Superior temporal gyrus (tissue), 1 donor: ENCODE results near the gene ADAM33.

Experiments
- DNase-seq: peaks from one replicate; pipeline ENCODE4 v3.0.0-alpha.2; 2016; ENCODE audit errors: extremely low spot score

ADAM33 gene

DNA sequence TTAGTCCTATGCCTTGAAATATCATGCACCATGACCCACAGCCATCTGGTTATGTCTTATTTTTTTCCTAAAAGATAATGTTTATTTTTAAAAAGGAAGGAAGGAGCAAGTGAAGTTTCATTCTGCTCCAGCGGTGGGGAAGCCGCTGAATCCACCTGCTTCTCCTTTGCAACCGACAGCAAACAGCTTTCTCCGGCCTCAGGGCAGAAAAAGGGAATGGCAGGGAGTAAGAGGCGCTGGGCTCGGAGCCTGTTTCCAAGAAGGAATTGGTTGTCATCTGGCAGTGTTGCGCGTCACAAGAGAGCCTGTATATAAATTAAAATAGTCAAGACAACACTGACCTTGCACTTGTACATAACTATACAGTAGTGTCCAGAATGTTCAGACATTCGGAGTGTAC lies 32.9 kb downstream of the ADAM33 start:
- DNase-seq: no peak

- DNase-seq: peak; percentile 63
Observed at GRCh38 chr20:3647473-3647872, 34.3 kb downstream of the ADAM33 start.

GRCh38 chr20:3646651-3647050 lies 35.2 kb downstream of the ADAM33 start:
- no peak for DNase-seq

- DNase-seq: no peak
Observed at GRCh38 chr20:3646067-3646440, 35.8 kb downstream of the ADAM33 start.

DNA sequence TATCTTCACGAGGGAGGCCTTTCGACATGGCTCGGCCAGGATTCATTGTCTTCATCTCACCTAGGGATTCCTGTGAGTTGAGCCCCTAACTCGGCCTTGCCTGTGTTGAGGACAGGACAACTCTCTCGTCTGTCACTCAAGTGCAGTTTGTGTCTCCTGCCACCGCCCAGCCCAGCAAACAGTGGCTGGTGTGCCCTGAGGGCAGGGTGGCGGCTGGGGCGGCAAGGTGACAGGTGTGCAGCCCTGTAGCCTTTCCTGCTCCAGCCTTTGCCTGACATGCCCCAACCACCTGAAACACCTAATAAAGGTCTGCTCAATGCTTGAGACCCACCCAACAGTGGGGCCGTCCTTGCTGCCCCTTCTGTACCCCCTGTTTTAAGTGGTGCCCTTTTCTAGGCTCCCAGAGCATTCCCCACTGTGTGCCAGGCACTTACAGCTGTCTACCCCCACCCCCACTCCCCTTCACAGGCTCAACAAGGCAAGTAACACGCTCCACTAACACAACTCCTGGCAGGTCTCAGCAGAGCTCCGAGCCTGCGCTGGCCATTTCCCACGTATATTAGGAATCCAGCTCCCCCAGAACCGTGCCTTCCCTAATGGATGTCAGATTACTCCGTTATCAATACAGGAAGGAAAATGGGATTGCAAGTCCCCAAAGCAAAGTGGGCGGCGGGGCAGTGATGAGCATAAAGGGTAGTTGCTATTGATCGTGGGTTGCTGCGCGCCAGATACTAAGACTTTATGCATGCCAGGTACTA lies 36.3 kb downstream of the ADAM33 start:
- DNase-seq: no peak

GRCh38 chr20:3640259-3640658 lies 41.6 kb downstream of the ADAM33 start:
- DNase-seq: no peak

DNA sequence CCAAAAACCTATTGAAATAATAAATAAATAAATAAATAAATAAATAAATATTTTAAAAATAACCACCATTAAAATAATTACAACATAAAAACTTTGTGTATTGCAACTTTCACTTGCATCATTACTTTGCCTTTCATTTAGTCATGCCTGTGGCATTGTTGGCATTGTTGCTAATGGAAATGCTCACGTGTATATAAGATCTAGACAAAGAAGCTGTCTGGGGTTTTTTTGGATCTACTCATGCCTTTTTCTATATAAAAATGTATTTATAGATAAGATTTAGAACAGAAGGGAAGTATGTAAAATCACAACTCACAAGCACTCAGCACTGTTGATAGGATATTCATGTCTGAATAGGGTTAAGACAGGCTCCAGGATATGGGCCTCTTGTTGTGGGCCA lies 46.5 kb downstream of the ADAM33 start:
- no peak for DNase-seq

GRCh38 chr20:3633913-3634478 lies 47.8 kb downstream of the ADAM33 start:
- no peak for DNase-seq

DNA sequence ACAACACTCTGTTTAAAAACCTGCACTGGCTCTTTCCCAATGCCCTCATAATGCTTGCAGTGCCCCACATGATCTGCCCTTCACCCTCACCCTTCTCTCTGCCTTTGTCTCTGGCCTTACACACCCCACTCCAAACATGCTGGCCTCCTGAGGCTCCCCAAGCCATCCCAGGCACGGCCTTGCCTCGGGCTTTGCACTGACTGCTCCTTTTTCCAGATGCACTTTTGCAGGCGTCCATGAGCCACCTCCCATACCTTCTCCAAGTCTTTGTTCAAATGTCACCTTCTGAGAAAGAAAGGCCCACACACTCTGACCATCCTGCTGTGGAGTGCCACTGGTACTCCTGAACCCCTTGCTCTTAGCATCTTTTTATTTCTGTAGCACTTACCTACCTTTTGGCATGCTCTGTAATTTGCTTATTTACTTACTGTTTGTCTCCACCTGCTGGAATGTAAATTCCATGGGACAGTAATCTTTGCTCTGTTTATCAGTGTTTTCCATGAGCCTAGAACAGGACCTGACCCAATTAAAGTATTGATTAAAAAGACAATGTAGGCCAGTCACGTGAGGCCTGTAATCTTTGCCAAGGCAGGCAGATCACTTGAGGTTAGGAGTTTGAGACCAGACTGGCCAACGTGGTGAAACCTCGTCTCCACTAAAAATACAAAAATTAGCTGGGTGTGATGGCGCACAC lies 49.4 kb downstream of the ADAM33 start:
- DNase-seq: no peak

- DNase-seq: no peak
Observed at GRCh38 chr20:3631534-3631933, 50.3 kb downstream of the ADAM33 start.

GRCh38 chr20:3630429-3630828 lies 51.4 kb downstream of the ADAM33 start:
- DNase-seq: no peak

GRCh38 chr20:3629893-3630292 lies 51.9 kb downstream of the ADAM33 start:
- DNase-seq: no peak

- DNase-seq: no peak
Observed at GRCh38 chr20:3628502-3629314, 53.1 kb downstream of the ADAM33 start.

DNA sequence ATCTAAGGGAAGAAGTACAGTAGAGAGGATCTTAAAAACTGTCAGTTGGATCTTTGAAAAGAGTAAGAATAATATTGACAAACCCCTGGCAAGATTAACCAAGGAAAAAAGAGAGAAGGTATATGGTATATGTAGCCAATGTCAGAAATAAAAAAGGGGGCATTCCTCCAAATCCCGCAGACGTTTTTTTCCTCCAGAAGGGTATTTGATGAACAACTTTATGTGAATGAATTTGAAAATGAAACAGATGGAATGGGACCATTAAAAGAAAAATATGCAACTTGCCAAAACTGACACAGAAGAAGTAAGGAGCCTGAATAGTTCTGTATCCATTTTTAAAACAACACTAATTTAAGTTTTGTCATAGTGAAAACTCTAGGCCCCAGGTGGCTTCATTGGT lies 54.3 kb downstream of the ADAM33 start:
- no peak for DNase-seq

DNA sequence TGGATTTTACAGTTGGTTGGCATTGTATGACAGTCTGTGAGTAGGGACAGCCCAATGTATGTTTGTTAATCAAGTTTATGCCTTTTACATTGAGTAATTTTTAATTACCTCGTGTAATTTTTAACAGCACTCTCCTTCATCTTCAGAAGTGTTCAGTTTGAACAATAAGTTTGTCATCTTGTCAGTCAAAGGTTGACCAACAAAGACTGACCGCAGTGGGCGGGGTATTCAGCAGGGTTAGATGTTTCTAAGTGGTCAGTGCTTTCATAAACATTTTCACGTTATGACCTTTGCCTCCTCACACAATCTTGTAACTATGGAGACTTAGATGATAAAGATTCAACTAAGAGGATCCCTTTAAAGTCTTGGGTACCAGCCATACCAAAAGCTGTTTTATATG lies 59.4 kb downstream of the ADAM33 start:
- DNase-seq: no peak

DNA sequence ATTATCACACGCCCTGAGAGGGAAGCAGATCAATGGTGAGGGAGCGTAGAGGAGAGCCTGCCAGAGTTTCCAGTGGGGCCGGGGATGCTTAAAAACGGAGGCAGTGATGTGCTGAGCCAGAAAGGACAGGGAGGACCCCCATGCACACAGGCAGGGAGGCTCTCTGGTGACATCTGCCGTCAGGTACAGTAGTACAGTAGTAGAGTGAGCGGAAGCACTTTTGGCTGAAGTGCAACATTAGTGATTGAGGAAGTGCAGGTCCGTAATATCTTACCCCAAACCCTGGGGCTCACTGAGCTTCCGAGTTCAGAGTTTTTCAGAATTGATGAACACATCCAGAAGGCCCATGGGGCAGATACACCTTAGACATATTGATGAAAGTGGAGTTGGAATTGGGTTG lies 60.7 kb downstream of the ADAM33 start:
- no peak for DNase-seq
